BLaER1 treated with 17β-estradiol and CSF1 and Interleukin-3, amounts not matched to agents 10 nM and 100 nM (cell line): ENCODE data around the gene AKAP10.
A peak's percentile ranks its signal among the peaks of the same experiment; 100 is the strongest.
"Not testable (repeated sequence)": the region's sequence is repeated elsewhere in the genome, so short reads cannot be mapped to it uniquely, and the experiment has no call there.

Experiments
- H3K27ac ChIP-seq, 11 experiments: shearing (Covaris generic); formaldehyde crosslinking; 2 replicates each; pipeline ENCODE4 v1.8.1; 2022
- H3K27me3 ChIP-seq, 11 experiments: shearing (Covaris generic); formaldehyde crosslinking; 2 replicates each; pipeline ENCODE4 v1.8.1; 2022
- H3K36me3 ChIP-seq, 11 experiments: shearing (Covaris generic); formaldehyde crosslinking; 2 replicates each; pipeline ENCODE4 v1.8.1; 2022
- H3K4me1 ChIP-seq, 10 experiments: shearing (Covaris generic); formaldehyde crosslinking; 2 replicates each; pipeline ENCODE4 v1.8.1; 2022
- H3K4me2 ChIP-seq, 11 experiments: shearing (Covaris generic); formaldehyde crosslinking; 2 replicates each; pipeline ENCODE4 v1.8.1; 2022
- H3K4me3 ChIP-seq, 10 experiments: shearing (Covaris generic); formaldehyde crosslinking; 2 replicates each; pipeline ENCODE4 v1.8.1; 2022
- H3K9ac ChIP-seq, 11 experiments: shearing (Covaris generic); formaldehyde crosslinking; 2 replicates each; pipeline ENCODE4 v1.8.1; 2022
- H3K9me3 ChIP-seq, 11 experiments: shearing (Covaris generic); formaldehyde crosslinking; replicated peaks in 1 of 11; 2 replicates each; pipeline ENCODE4 v1.8.1; 2022
- H4K20me1 ChIP-seq, 11 experiments: shearing (Covaris generic); formaldehyde crosslinking; 2 replicates each; pipeline ENCODE4 v1.8.1; 2022
- Cebpa-rat ChIP-seq, 11 experiments: shearing (Covaris generic); IDR thresholded peaks; 2 replicates each; pipeline ENCODE4 v1.8.1; 2022

The AKAP10 gene

DNA sequence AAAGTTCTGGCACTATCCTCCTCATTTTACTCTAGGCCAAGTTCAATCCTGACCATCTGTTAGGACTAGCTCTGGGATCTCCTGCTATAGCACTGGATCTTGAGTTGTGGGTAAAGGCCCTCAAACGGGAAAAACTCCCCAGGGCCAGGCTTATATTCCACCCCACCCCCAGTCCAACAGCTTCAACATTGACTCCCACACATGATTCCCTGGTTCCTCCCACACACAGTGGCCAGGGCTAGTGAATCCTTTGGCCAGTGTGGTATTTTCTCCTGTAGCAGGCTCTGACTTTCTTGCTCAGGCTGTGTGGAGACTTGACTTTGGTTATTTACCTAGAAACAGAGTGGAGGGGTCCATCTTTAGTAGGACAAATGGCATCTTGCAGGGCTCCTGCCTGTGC lies 10.3 kb upstream of the AKAP10 start:
- H3K4me2 ChIP-seq, result peak overlapping the region in 2 of 11 experiments; percentile 31 to 35; a peak in 3 of 22 replicates
- H3K4me1 ChIP-seq, result peaks cover 5 to 17% (median 7%) of the 10 kb centered on the region in 10 experiments; a peak in 14 of 20 replicates
- H3K36me3 ChIP-seq, result no peaks in the 10 kb centered on the region
- no peaks in the 10 kb centered on the region for H4K20me1 ChIP-seq
- H3K9me3 ChIP-seq, result no peaks in the 10 kb centered on the region
- H3K27me3 ChIP-seq, result no peaks in the 10 kb centered on the region
- no peak for TF ChIP-seq Cebpa-rat (IDR thresholded peaks at IDR 0.05)
- H3K4me3 ChIP-seq, result no peak overlapping the region
- H3K27ac ChIP-seq, result no peak overlapping the region
- no peak overlapping the region for H3K9ac ChIP-seq

DNA sequence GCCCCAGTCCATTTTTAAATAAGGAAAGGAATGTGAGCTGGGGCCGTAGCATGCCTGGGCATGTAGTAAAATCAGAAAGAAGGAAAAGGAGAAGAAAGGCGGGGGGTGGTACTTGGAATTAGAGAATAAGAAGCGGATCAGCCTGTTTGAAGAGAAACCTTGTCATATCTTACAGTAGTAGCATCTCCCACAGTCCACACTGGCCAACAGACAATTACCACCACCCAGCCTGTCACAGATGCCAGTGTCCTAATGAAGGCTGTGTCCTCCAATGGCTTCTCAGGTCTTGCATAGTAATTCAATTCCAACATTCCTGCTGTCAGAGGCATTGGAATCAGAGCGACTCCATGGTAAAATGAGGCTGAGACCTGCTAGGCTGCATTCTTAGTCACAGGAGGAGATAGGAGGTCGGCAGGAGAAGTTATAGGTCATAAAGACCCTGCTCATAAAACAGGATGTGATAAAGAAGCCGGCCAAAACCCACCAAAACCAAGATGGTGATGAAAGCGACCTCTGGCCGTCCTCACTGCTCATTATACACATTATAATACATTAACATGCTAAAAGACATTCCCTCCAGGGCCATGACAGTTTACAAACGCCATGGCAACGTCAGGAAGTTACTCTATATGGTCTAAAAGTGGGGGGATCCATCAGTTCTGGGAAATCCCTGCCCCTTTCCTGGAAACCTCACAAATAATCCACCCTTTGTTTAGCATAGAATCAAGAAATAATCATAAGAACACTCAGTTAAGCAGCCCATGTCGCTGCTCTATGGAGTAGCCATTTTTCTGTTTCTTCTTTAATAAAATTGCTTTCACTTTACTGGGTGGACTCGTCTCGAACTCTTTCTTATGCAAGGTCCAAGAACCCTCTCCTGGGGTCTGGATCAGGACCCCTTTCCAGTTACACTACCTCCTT lies 9.6 kb upstream of the AKAP10 start:
- Histone ChIP-seq H3K9me3 (no peaks in the 10 kb centered on the region), H3K27ac (no peak overlapping the region), H4K20me1 (no peaks in the 10 kb centered on the region), H3K9ac (no peak overlapping the region), H3K4me2 (peak overlapping the region in 2 of 11 experiments; percentile 31 to 35; a peak in 3 of 22 replicates), H3K4me3 (no peak overlapping the region), H3K4me1 (peaks cover 4 to 16% (median 7%) of the 10 kb centered on the region in 10 experiments; a peak in 11 of 20 replicates), H3K36me3 (no peaks in the 10 kb centered on the region), H3K27me3 (no peaks in the 10 kb centered on the region)
- no peak for TF ChIP-seq Cebpa-rat (IDR thresholded peaks at IDR 0.05)

DNA sequence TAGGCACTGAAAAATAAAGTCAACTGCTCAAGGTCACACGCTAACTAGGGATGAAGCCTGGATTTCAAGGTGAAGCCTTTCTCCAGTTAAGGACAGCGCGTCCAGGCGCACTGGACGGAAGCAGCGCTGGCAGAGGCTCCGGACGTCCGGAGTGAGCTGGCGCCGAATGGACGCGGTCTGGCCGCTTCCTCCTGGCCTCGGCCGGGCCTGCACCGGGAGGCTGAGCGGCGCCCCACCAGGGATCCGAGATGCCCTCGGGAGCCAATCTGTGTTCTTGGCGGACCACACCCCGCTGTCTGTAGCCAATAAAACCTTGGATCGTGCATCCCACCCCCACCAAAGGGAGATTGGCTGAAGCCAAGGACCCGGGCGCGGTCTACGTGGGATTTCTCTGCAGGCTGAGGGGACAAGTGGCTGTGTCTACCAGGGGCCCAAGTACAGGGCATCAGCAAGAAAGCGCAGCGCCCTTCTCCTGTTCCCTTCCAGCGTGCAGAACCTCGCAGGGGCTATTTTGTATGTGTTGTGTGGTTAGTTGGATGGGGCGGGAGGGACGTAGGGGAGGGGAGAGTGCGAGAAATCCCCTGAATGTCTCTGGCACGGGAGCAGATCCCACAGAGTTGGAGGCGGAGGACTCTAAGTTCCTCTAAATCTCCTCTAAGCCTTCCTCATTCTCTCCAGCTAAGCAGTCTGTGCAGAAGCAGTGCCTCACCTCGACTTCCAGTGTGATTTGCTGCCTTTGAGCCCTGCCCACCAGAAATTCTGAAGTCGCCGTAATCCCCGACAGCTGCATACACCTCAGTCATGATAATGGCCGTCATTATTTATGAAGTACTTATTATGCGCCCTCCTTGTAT lies 2.5 kb upstream of the AKAP10 start:
- Histone ChIP-seq H3K9me3 (peaks cover 0 to 15% (median 5%) of the 10 kb centered on the region in 11 experiments; a peak in 10 of 22 replicates), H3K4me3 (peak overlapping the region in 1 of 10 experiments; percentile 4; a peak in 1 of 20 replicates), H3K36me3 (peaks cover 6 to 14% (median 11%) of the 10 kb centered on the region in 11 experiments), H3K4me2 (peak overlapping the region in 9 of 11 experiments; percentile 74 to 98 (median 87); a peak in 18 of 22 replicates), H3K9ac (no peak overlapping the region), H3K27ac (peak overlapping the region in 5 of 11 experiments; percentile 0 to 100 (median 99); a peak in 9 of 22 replicates), H3K4me1 (peaks cover 31 to 47% (median 36%) of the 10 kb centered on the region in 10 experiments), H4K20me1 (peaks cover 0 to 10% (median 0%) of the 10 kb centered on the region in 11 experiments; a peak in 8 of 22 replicates), H3K27me3 (no peaks in the 10 kb centered on the region)
- no peak for TF ChIP-seq Cebpa-rat (IDR thresholded peaks at IDR 0.05)

DNA sequence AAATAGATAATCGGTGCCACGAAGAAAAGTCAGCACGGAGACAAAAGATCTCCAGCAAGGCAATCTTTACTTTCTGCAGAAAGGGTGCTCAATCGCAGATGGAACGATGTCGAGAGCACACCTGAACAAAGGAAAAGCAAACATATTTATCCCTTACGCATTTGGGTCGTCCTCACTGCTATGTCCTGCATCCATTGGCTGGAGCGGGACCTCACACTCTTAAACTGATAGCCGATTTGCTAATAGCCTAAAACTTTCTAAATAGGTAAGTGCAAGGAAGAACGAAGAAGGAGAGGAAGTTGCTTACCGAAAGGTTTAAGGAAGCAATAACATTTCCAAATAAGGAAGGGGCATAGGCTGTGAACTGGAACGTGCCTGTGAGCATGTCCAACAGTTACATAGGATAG lies 1.2 kb upstream of the AKAP10 start:
- no peak for TF ChIP-seq Cebpa-rat (IDR thresholded peaks at IDR 0.05)
- Histone ChIP-seq H3K4me1 (peaks cover 33 to 61% (median 39%) of the 10 kb centered on the region in 10 experiments), H3K9me3 (peaks cover 0 to 15% (median 5%) of the 10 kb centered on the region in 11 experiments; a peak in 10 of 22 replicates), H3K36me3 (peaks cover 19 to 28% (median 24%) of the 10 kb centered on the region in 11 experiments), H3K4me3 (peak overlapping the region; percentile 79 to 88 (median 85)), H3K27ac (peak overlapping the region; percentile 99 to 100 (median 100); a peak in 21 of 22 replicates), H3K9ac (peak overlapping the region; percentile 98 to 100 (median 99); a peak in 21 of 22 replicates), H3K27me3 (no peaks in the 10 kb centered on the region), H3K4me2 (peak overlapping the region; percentile 74 to 98 (median 87)), H4K20me1 (peaks cover 0 to 23% (median 1%) of the 10 kb centered on the region in 11 experiments; a peak in 11 of 22 replicates)

DNA sequence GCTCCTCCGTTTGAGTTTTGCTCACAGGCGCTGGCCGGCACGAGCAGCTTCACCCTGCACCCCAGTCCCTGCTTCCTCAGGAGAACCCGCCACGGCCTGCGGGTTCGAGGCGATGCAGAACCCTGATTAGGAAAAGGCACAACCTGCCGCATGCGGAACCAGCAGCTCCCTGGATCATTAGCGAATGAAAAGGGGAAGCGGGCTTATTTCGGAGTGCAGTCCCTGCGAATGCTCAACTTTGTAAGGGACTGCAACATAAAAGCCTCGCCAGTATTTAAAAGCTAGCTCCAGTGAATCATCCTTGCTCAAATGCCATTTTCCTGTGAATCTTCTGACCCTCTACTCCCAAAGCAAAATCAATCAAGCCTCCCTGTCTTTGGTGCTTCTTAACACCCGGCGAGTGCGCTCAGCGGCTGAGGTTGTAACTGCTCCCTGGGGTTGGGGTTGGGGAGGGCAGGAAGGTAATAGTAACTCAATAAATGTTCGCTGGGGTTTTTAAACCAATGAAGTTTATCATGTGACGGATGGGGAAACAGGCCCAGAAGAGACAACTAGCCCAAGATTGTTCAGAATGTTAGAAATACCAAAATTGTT lies 678 bp upstream of the AKAP10 start:
- H3K9ac ChIP-seq, result peak overlapping the region; percentile 98 to 100 (median 99)
- H3K27ac ChIP-seq, result peak overlapping the region; percentile 99 to 100 (median 100); a peak in 21 of 22 replicates
- peak overlapping the region; percentile 74 to 98 (median 87) for H3K4me2 ChIP-seq
- H3K27me3 ChIP-seq, result no peaks in the 10 kb centered on the region
- peak overlapping the region; percentile 79 to 88 (median 85) for H3K4me3 ChIP-seq
- peaks cover 0 to 17% (median 5%) of the 10 kb centered on the region in 11 experiments; a peak in 10 of 22 replicates for H3K9me3 ChIP-seq
- peaks cover 0 to 28% (median 5%) of the 10 kb centered on the region in 11 experiments; a peak in 12 of 22 replicates for H4K20me1 ChIP-seq
- TF ChIP-seq Cebpa-rat (IDR thresholded peaks at IDR 0.05), result no peak
- peaks cover 24 to 33% (median 29%) of the 10 kb centered on the region in 11 experiments for H3K36me3 ChIP-seq
- peaks cover 33 to 66% (median 42%) of the 10 kb centered on the region in 10 experiments for H3K4me1 ChIP-seq

DNA sequence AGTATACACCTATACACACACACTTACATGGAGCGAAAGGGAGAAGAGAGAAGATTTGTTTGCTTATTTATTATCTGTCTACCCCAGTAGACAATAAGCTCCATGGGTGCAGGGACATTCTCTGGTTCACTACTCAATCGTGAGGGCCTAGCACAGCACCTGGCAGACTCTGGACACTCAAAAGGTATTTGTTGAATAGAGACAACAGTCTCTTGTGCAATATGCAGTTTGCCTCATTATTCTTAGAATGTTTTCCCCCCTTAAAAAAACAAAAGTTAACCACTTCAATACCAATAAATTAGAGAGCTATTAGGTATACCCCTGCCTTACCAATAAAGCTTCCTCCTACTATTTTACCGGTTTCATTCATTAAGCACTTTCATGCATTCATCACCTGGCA lies 2.0 kb downstream of the AKAP10 start:
- Histone ChIP-seq H3K4me1 (peaks cover 33 to 83% (median 58%) of the 10 kb centered on the region in 10 experiments), H3K9me3 (peaks cover 0 to 17% (median 5%) of the 10 kb centered on the region in 11 experiments; a peak in 10 of 22 replicates), H3K27me3 (no peaks in the 10 kb centered on the region), H3K4me3 (peak overlapping the region in 8 of 10 experiments; percentile 79 to 88 (median 86); a peak in 14 of 20 replicates), H3K4me2 (peak overlapping the region; percentile 74 to 98 (median 87)), H4K20me1 (peaks cover 10 to 55% (median 26%) of the 10 kb centered on the region in 11 experiments; a peak in 19 of 22 replicates), H3K27ac (peak overlapping the region in 10 of 11 experiments; percentile 99 to 100 (median 100); a peak in 18 of 22 replicates), H3K36me3 (peaks cover 41 to 58% (median 53%) of the 10 kb centered on the region in 11 experiments), H3K9ac (peak overlapping the region in 9 of 11 experiments; percentile 98 to 100 (median 99); a peak in 13 of 22 replicates)
- TF ChIP-seq Cebpa-rat (IDR thresholded peaks at IDR 0.05), result no peak

DNA sequence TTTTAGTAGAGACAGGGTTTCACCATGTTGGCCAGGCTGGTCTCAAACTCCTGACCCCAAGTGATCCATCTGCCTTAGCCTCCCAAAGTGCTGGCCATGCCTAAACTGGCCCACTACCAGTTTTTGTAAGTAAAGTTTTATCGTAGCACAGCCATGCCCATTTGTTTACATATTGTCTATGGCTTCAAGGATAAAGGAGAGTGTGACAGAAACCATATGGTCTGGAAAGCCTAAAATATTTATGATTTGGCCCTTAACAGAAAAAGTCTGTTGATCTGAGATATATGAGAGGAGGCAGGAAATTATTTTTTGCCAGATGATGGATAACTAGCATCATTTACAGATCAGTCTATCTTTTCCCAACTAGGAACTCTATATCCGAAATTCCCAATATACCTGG lies 4.5 kb downstream of the AKAP10 start:
- Histone ChIP-seq H3K4me3 (no peak overlapping the region), H3K9ac (no peak overlapping the region), H3K36me3 (peaks cover 66 to 82% (median 78%) of the 10 kb centered on the region in 11 experiments), H3K4me2 (peak overlapping the region in 5 of 11 experiments; percentile 47 to 98 (median 62); a peak in 10 of 22 replicates), H3K27me3 (no peaks in the 10 kb centered on the region), H4K20me1 (peaks cover 30 to 80% (median 51%) of the 10 kb centered on the region in 11 experiments; a peak in 21 of 22 replicates), H3K4me1 (peaks cover 16 to 74% (median 38%) of the 10 kb centered on the region in 10 experiments), H3K9me3 (0 out of 22 replicates have a peak, but pooled peaks cover 0 to 4% (median 0%) of the 10 kb centered on the region in 11 experiments), H3K27ac (peak overlapping the region in 3 of 11 experiments; percentile 14 to 18 (median 18); a peak in 3 of 22 replicates)
- no peak for TF ChIP-seq Cebpa-rat (IDR thresholded peaks at IDR 0.05)

DNA sequence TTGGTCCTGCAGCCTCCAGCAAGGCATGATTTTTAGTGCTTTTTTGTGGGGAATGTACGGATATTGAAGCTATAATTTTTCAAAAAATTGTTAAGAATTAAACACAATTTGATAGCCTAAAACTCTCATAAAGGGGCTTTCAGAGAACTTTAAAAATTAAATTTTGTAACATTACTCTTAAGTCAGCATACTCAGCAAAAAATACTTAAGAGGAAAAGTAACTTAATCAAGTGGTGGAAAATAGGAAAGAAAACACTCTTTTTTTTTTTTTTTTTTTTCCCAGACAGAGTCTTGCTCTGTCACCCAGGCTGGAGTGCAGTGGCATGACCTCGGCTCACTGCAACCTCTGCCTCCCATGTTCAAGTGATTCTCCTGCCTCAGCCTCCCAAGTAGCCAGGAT lies 14.7 kb downstream of the AKAP10 start:
- peaks cover 13 to 100% (median 84%) of the 10 kb centered on the region in 11 experiments; a peak in 21 of 22 replicates for H4K20me1 ChIP-seq

More for the DNA sequence above, 14.7 kb downstream of the AKAP10 start:
- peaks cover 0 to 30% (median 0%) of the 10 kb centered on the region in 10 experiments; a peak in 2 of 20 replicates for H3K4me1 ChIP-seq
- not testable (repeated sequence) for H3K9ac ChIP-seq, H3K4me2 ChIP-seq, H3K4me3 ChIP-seq, H3K9me3 ChIP-seq, H3K27ac ChIP-seq, H3K27me3 ChIP-seq
- H3K36me3 ChIP-seq, result peaks cover 85 to 100% (median 100%) of the 10 kb centered on the region in 11 experiments
